ENCODE data around the gene BAIAP2L1. TPM values are rescaled to one million over a fixed set of nuclear protein-coding genes. Genes with fewer than 3 reads are reported as not detected.
A peak's percentile ranks its signal among the peaks of the same experiment; 100 is the strongest.

Gene BAIAP2L1
- total and polyA plus RNA-seq, 2 of the 8 experiments (the other 6 are each of a cell fraction or from before 2014, with no cell fraction given) = 19.2 to 42.9 TPM

- H3K9ac ChIP-seq (replicated peaks in 1 of 4; ENCODE audit: extremely low read depth in 1 of 4, low read depth in 3 of 4, low read length in 3 of 4) = peak overlapping the region in 1 of 4 experiments; percentile 36; a peak in 3 of 7 replicates
- peak overlapping the region; percentile 72 to 84 (median 74) for H3K4me3 ChIP-seq (ENCODE audit: extremely low read depth in 1 of 4, insufficient read depth in 2 of 4, low read depth in 3 of 4, low read length in 4 of 4)
- no peak overlapping the region for H2BK120ac ChIP-seq (replicated peaks; ENCODE audit: low read depth, low read length)
- no peak overlapping the region; the same call in 1 of the 2 replicates for H3K18ac ChIP-seq (ENCODE audit: extremely low read depth, low read length)
- H3K56ac ChIP-seq (replicated peaks; ENCODE audit: insufficient read length, low read depth, low read length) = no peak overlapping the region
- no peak overlapping the region for H2AFZ ChIP-seq (ENCODE audit: low read length)
- H2BK5ac ChIP-seq (ENCODE audit: low read depth, low read length) = peak overlapping the region; percentile 75
- no peaks in the 10 kb centered on the region; a peak in 1 of 4 replicates for H3K9me3 ChIP-seq (ENCODE audit: insufficient read depth in 2 of 2, low read depth in 1 of 2, low read length in 1 of 2)
- H3K23me2 ChIP-seq (ENCODE audit: low read depth, low read length) = no peaks in the 10 kb centered on the region; the same call in 1 of the 2 replicates
- ChIA-PET CTCF (ENCODE audit: partially characterized antibody) (interaction anchor here (0.5 to 5.0 kb wide), 5 partner anchors 29 to 346 kb away, joined by 3 to 48 read pairs (median 3); no protein-coding TSS in a partner anchor), POLR2A (ENCODE audit: partially characterized antibody) (interaction anchor here (0.7 to 2.8 kb wide), 9 partner anchors 12 to 121 kb away, joined by 3 to 16 read pairs (median 4); no protein-coding TSS in a partner anchor)
- H4K8ac ChIP-seq (ENCODE audit: extremely low read depth, insufficient read depth, low read length) = peak overlapping the region; percentile 22; the same call in 1 of the 2 replicates
- peaks cover 2% of the 10 kb centered on the region; the same call in 1 of the 2 replicates for H3K79me1 ChIP-seq (ENCODE audit: low read depth, low read length)
- 13% methylated on average over 14 of the region's 22 CpGs; no CpG with 5 or more reads in 1 of the 2 experiments for WGBS, 2 experiments (ENCODE audit: extremely low coverage in 1 of 2, insufficient coverage in 1 of 2, insufficient read length in 1 of 2, insufficient replicate concordance in 2 of 2, low coverage in 1 of 2, low lambda C conversion rate in 2 of 2, missing lambda C conversion rate in 1 of 2)
- H4K91ac ChIP-seq (replicated peaks; ENCODE audit: insufficient read length, low read length) = peak overlapping the region; percentile 15
- H3K27me3 ChIP-seq (replicated peaks in 1 of 4; ENCODE audit: control insufficient read depth in 3 of 4, extremely low read depth in 1 of 4, insufficient read depth in 3 of 4, low read length in 3 of 4) = no peaks in the 10 kb centered on the region
- peaks cover 2 to 5% of the 10 kb centered on the region in 2 experiments for H4K20me1 ChIP-seq (replicated peaks in 1 of 2; ENCODE audit: control insufficient read depth in 1 of 2, insufficient read depth in 2 of 2, low read length in 2 of 2)
- no peak overlapping the region for H2BK20ac ChIP-seq (ENCODE audit: low read length)
- no peaks in the 10 kb centered on the region for H3K36me3 ChIP-seq (ENCODE audit: control insufficient read depth in 2 of 4, insufficient read depth in 4 of 4, low read length in 3 of 4)
- no peak overlapping the region for H2BK15ac ChIP-seq (ENCODE audit: low read length)
- peak overlapping the region; percentile 5 for H3K4ac ChIP-seq (replicated peaks; ENCODE audit: insufficient read length, low read depth, low read length)
- H2AK5ac ChIP-seq (ENCODE audit: low read depth, low read length) = no peak overlapping the region; the same call in 1 of the 2 replicates
- H2BK12ac ChIP-seq (ENCODE audit: low read depth, low read length) = no peak overlapping the region
- FAIRE-seq = no peak
- peak in 1 of 2 experiments; percentile 58 for DNase-seq (ENCODE audit: low read depth in 1 of 2, low spot score in 2 of 2)
- peaks cover 1 to 9% (median 6%) of the 10 kb centered on the region in 4 experiments; a peak in 6 of 7 replicates for H3K4me1 ChIP-seq (replicated peaks in 1 of 4; ENCODE audit: control insufficient read depth in 3 of 4, insufficient read depth in 4 of 4, low read length in 3 of 4)
- H3K79me2 ChIP-seq (ENCODE audit: control insufficient read depth in 1 of 2, insufficient read depth in 2 of 2, low read length in 2 of 2) = peaks cover 13 to 49% of the 10 kb centered on the region in 2 experiments; a peak in 3 of 4 replicates
- H3K14ac ChIP-seq (ENCODE audit: insufficient read length) = no peak overlapping the region
- H3K27ac ChIP-seq (ENCODE audit: low read depth, low read length) = no peak overlapping the region
- TF ChIP-seq PHF8 (conservative IDR thresholded peaks at IDR 0.05; ENCODE audit: low read depth, low read length) (no peak), KDM1A (IDR thresholded peaks at IDR 0.05; ENCODE audit: borderline replicate concordance, low read length) (peak; percentile 87; the same call in 1 of the 2 replicates), EP300 (IDR thresholded peaks at IDR 0.05; ENCODE audit: borderline replicate concordance in 1 of 2, low read depth in 2 of 2, low read length in 2 of 2) (no peak), ASH2L (IDR thresholded peaks at IDR 0.05; ENCODE audit: low read length) (peak; percentile 65), SP4 (IDR thresholded peaks at IDR 0.05; ENCODE audit: low read length) (no peak), EGR1 (IDR thresholded peaks at IDR 0.05; ENCODE audit: borderline replicate concordance, low read depth, low read length) (no peak)
- no peak overlapping the region for H3K23ac ChIP-seq (ENCODE audit: insufficient read length)
- peak overlapping the region; percentile 44 for H4K5ac ChIP-seq (ENCODE audit: insufficient read length, low read depth, low read length)
- peak overlapping the region; percentile 68 to 95 for H3K4me2 ChIP-seq (ENCODE audit: insufficient read depth in 1 of 2, low read depth in 2 of 2, low read length in 2 of 2)
These were observed 874 bp downstream of the BAIAP2L1 start for GRCh38 chr7:98399890-98400541.
